Measurements from ENCODE around the gene COL15A1.

The COL15A1 gene

GRCh38 chr9:99046542-99047071 lies 102.9 kb downstream of the COL15A1 start:
- Histone ChIP-seq H2AK5ac (ENCODE audit: low read length) (no peak overlapping the region), H3K4me3 (ENCODE audit: low read length) (no peak overlapping the region), H3K36me3 (ENCODE audit: control insufficient read depth, insufficient read depth, low read length) (no peaks in the 10 kb centered on the region), H4K5ac (ENCODE audit: low read length) (no peak overlapping the region), H3K79me2 (ENCODE audit: control insufficient read depth, insufficient read depth, low read length) (no peaks in the 10 kb centered on the region), H3K27me3 (ENCODE audit: insufficient read depth, low read length, poor library complexity) (no peaks in the 10 kb centered on the region), H3K23ac (ENCODE audit: low read length) (peak overlapping the region; percentile 17), H3K56ac (ENCODE audit: low read length) (no peak overlapping the region), H3K4ac (ENCODE audit: low read depth, low read length) (no peak overlapping the region), H3K79me1 (ENCODE audit: low read length) (no peaks in the 10 kb centered on the region), H2BK5ac (ENCODE audit: low read length) (no peak overlapping the region), H2BK120ac (ENCODE audit: low read depth, low read length) (no peak overlapping the region), H3K4me1 (ENCODE audit: control insufficient read depth, low read depth, low read length) (no peaks in the 10 kb centered on the region), H2BK15ac (replicated peaks; ENCODE audit: low read depth) (no peak overlapping the region), H3K27ac (ENCODE audit: low read depth, low read length) (no peak overlapping the region), H3K18ac (ENCODE audit: low read length) (no peak overlapping the region), H4K8ac (ENCODE audit: low read depth, low read length) (no peak overlapping the region), H3K9ac (ENCODE audit: low read length) (no peak overlapping the region), H3K4me2 (ENCODE audit: low read length) (no peak overlapping the region)
- no peak for DNase-seq
- no CpG with 5 or more reads among the region's 5 CpGs for WGBS (ENCODE audit: extremely low coverage, insufficient coverage, low lambda C conversion rate)

GRCh38 chr9:99049228-99049627 lies 105.5 kb downstream of the COL15A1 start:
- Histone ChIP-seq H2BK15ac (replicated peaks; ENCODE audit: low read depth) (no peak overlapping the region), H3K27me3 (ENCODE audit: insufficient read depth, low read length, poor library complexity) (no peaks in the 10 kb centered on the region), H2BK5ac (ENCODE audit: low read length) (no peak overlapping the region), H2AK5ac (ENCODE audit: low read length) (no peak overlapping the region), H3K23ac (ENCODE audit: low read length) (no peak overlapping the region), H3K4me1 (ENCODE audit: control insufficient read depth, low read depth, low read length) (no peaks in the 10 kb centered on the region), H4K8ac (ENCODE audit: low read depth, low read length) (no peak overlapping the region), H3K36me3 (ENCODE audit: control insufficient read depth, insufficient read depth, low read length) (no peaks in the 10 kb centered on the region), H3K9ac (ENCODE audit: low read length) (no peak overlapping the region), H3K79me1 (ENCODE audit: low read length) (no peaks in the 10 kb centered on the region), H4K5ac (ENCODE audit: low read length) (no peak overlapping the region), H3K4ac (ENCODE audit: low read depth, low read length) (no peak overlapping the region), H3K4me2 (ENCODE audit: low read length) (no peak overlapping the region), H2BK120ac (ENCODE audit: low read depth, low read length) (no peak overlapping the region), H3K4me3 (ENCODE audit: low read length) (no peak overlapping the region), H3K79me2 (ENCODE audit: control insufficient read depth, insufficient read depth, low read length) (no peaks in the 10 kb centered on the region), H3K18ac (ENCODE audit: low read length) (no peak overlapping the region), H3K27ac (ENCODE audit: low read depth, low read length) (no peak overlapping the region), H3K56ac (ENCODE audit: low read length) (no peak overlapping the region)
- no CpG with 5 or more reads among the region's 1 CpG for WGBS (ENCODE audit: extremely low coverage, insufficient coverage, low lambda C conversion rate)
- DNase-seq, result no peak

- no peak for DNase-seq
- H3K4ac ChIP-seq (ENCODE audit: low read depth, low read length), result no peak overlapping the region
- H3K27ac ChIP-seq (ENCODE audit: low read depth, low read length), result no peak overlapping the region
- no peak overlapping the region for H3K4me2 ChIP-seq (ENCODE audit: low read length)
- no peak overlapping the region for H4K8ac ChIP-seq (ENCODE audit: low read depth, low read length)
- no peak overlapping the region for H3K4me3 ChIP-seq (ENCODE audit: low read length)
- no peak overlapping the region for H3K56ac ChIP-seq (ENCODE audit: low read length)
- no peak overlapping the region for H2BK120ac ChIP-seq (ENCODE audit: low read depth, low read length)
- H3K36me3 ChIP-seq (ENCODE audit: control insufficient read depth, insufficient read depth, low read length), result no peaks in the 10 kb centered on the region
- H4K5ac ChIP-seq (ENCODE audit: low read length), result no peak overlapping the region
- no peaks in the 10 kb centered on the region for H3K79me2 ChIP-seq (ENCODE audit: control insufficient read depth, insufficient read depth, low read length)
- no peaks in the 10 kb centered on the region for H3K4me1 ChIP-seq (ENCODE audit: control insufficient read depth, low read depth, low read length)
- H2BK15ac ChIP-seq (replicated peaks; ENCODE audit: low read depth), result no peak overlapping the region
- H3K18ac ChIP-seq (ENCODE audit: low read length), result no peak overlapping the region
- no peaks in the 10 kb centered on the region for H3K79me1 ChIP-seq (ENCODE audit: low read length)
- H2BK5ac ChIP-seq (ENCODE audit: low read length), result no peak overlapping the region
- H3K9ac ChIP-seq (ENCODE audit: low read length), result no peak overlapping the region
- H2AK5ac ChIP-seq (ENCODE audit: low read length), result no peak overlapping the region
- no CpG with 5 or more reads among the region's 4 CpGs for WGBS (ENCODE audit: extremely low coverage, insufficient coverage, low lambda C conversion rate)
- no peaks in the 10 kb centered on the region for H3K27me3 ChIP-seq (ENCODE audit: insufficient read depth, low read length, poor library complexity)
- H3K23ac ChIP-seq (ENCODE audit: low read length), result no peak overlapping the region
These were observed 105.9 kb downstream of the COL15A1 start for GRCh38 chr9:99049641-99050040.

GRCh38 chr9:99050292-99050911 lies 106.7 kb downstream of the COL15A1 start:
- Histone ChIP-seq H4K8ac (ENCODE audit: low read depth, low read length) (no peak overlapping the region), H2BK5ac (ENCODE audit: low read length) (no peak overlapping the region), H2AK5ac (ENCODE audit: low read length) (no peak overlapping the region), H3K9ac (ENCODE audit: low read length) (no peak overlapping the region), H3K4me1 (ENCODE audit: control insufficient read depth, low read depth, low read length) (no peaks in the 10 kb centered on the region), H3K4me2 (ENCODE audit: low read length) (no peak overlapping the region), H3K27me3 (ENCODE audit: insufficient read depth, low read length, poor library complexity) (no peaks in the 10 kb centered on the region), H3K79me2 (ENCODE audit: control insufficient read depth, insufficient read depth, low read length) (no peaks in the 10 kb centered on the region), H3K4me3 (ENCODE audit: low read length) (no peak overlapping the region), H2BK120ac (ENCODE audit: low read depth, low read length) (no peak overlapping the region), H4K5ac (ENCODE audit: low read length) (no peak overlapping the region), H3K23ac (ENCODE audit: low read length) (no peak overlapping the region), H3K56ac (ENCODE audit: low read length) (no peak overlapping the region), H3K36me3 (ENCODE audit: control insufficient read depth, insufficient read depth, low read length) (no peaks in the 10 kb centered on the region), H3K18ac (ENCODE audit: low read length) (no peak overlapping the region), H2BK15ac (replicated peaks; ENCODE audit: low read depth) (no peak overlapping the region), H3K79me1 (ENCODE audit: low read length) (no peaks in the 10 kb centered on the region), H3K27ac (ENCODE audit: low read depth, low read length) (no peak overlapping the region), H3K4ac (ENCODE audit: low read depth, low read length) (no peak overlapping the region)
- DNase-seq, result no peak
- WGBS (ENCODE audit: extremely low coverage, insufficient coverage, low lambda C conversion rate), result no CpG with 5 or more reads among the region's 10 CpGs

GRCh38 chr9:99050924-99051323 lies 107.2 kb downstream of the COL15A1 start:
- no peak overlapping the region for H2BK15ac ChIP-seq (replicated peaks; ENCODE audit: low read depth)
- no peak overlapping the region for H3K4ac ChIP-seq (ENCODE audit: low read depth, low read length)
- no peak overlapping the region for H3K18ac ChIP-seq (ENCODE audit: low read length)
- H3K56ac ChIP-seq (ENCODE audit: low read length), result no peak overlapping the region
- no peak overlapping the region for H2BK120ac ChIP-seq (ENCODE audit: low read depth, low read length)
- H3K36me3 ChIP-seq (ENCODE audit: control insufficient read depth, insufficient read depth, low read length), result no peaks in the 10 kb centered on the region
- no peak overlapping the region for H4K8ac ChIP-seq (ENCODE audit: low read depth, low read length)
- H4K5ac ChIP-seq (ENCODE audit: low read length), result no peak overlapping the region
- no peak overlapping the region for H3K9ac ChIP-seq (ENCODE audit: low read length)
- H3K4me3 ChIP-seq (ENCODE audit: low read length), result no peak overlapping the region
- H3K23ac ChIP-seq (ENCODE audit: low read length), result no peak overlapping the region
- no peak overlapping the region for H2BK5ac ChIP-seq (ENCODE audit: low read length)
- no peaks in the 10 kb centered on the region for H3K4me1 ChIP-seq (ENCODE audit: control insufficient read depth, low read depth, low read length)
- WGBS (ENCODE audit: extremely low coverage, insufficient coverage, low lambda C conversion rate), result no CpG with 5 or more reads among the region's 4 CpGs
- no peaks in the 10 kb centered on the region for H3K79me2 ChIP-seq (ENCODE audit: control insufficient read depth, insufficient read depth, low read length)
- H3K27ac ChIP-seq (ENCODE audit: low read depth, low read length), result no peak overlapping the region
- no peaks in the 10 kb centered on the region for H3K79me1 ChIP-seq (ENCODE audit: low read length)
- H3K4me2 ChIP-seq (ENCODE audit: low read length), result no peak overlapping the region
- no peak for DNase-seq
- no peak overlapping the region for H2AK5ac ChIP-seq (ENCODE audit: low read length)
- no peaks in the 10 kb centered on the region for H3K27me3 ChIP-seq (ENCODE audit: insufficient read depth, low read length, poor library complexity)

- no peak overlapping the region for H2BK120ac ChIP-seq (ENCODE audit: low read depth, low read length)
- no peak overlapping the region for H3K4me2 ChIP-seq (ENCODE audit: low read length)
- no peak overlapping the region for H3K27ac ChIP-seq (ENCODE audit: low read depth, low read length)
- no peak overlapping the region for H2AK5ac ChIP-seq (ENCODE audit: low read length)
- no peak overlapping the region for H3K4ac ChIP-seq (ENCODE audit: low read depth, low read length)
- H3K23ac ChIP-seq (ENCODE audit: low read length), result no peak overlapping the region
- no peak overlapping the region for H3K56ac ChIP-seq (ENCODE audit: low read length)
- no peak overlapping the region for H3K18ac ChIP-seq (ENCODE audit: low read length)
- H3K36me3 ChIP-seq (ENCODE audit: control insufficient read depth, insufficient read depth, low read length), result no peaks in the 10 kb centered on the region
- H3K79me2 ChIP-seq (ENCODE audit: control insufficient read depth, insufficient read depth, low read length), result no peaks in the 10 kb centered on the region
- H3K79me1 ChIP-seq (ENCODE audit: low read length), result no peaks in the 10 kb centered on the region
- no peak overlapping the region for H2BK15ac ChIP-seq (replicated peaks; ENCODE audit: low read depth)
- no peak overlapping the region for H2BK5ac ChIP-seq (ENCODE audit: low read length)
- H3K9ac ChIP-seq (ENCODE audit: low read length), result no peak overlapping the region
- WGBS (ENCODE audit: extremely low coverage, insufficient coverage, low lambda C conversion rate), result no CpG with 5 or more reads among the region's 3 CpGs
- H3K4me1 ChIP-seq (ENCODE audit: control insufficient read depth, low read depth, low read length), result no peaks in the 10 kb centered on the region
- DNase-seq, result no peak
- no peak overlapping the region for H4K5ac ChIP-seq (ENCODE audit: low read length)
- no peak overlapping the region for H4K8ac ChIP-seq (ENCODE audit: low read depth, low read length)
- H3K4me3 ChIP-seq (ENCODE audit: low read length), result no peak overlapping the region
- no peaks in the 10 kb centered on the region for H3K27me3 ChIP-seq (ENCODE audit: insufficient read depth, low read length, poor library complexity)
These were observed 107.7 kb downstream of the COL15A1 start for GRCh38 chr9:99051406-99051805.

All from mesendoderm (in vitro differentiated cells).